Astrocyte of the cerebellum (primary cell): ENCODE results near the gene MAP1LC3A.

Experiments
- DNase-seq: peaks from one replicate; pipeline ENCODE4 v3.0.0-alpha.2; 2011; ENCODE audit warnings: low read depth
- H3K4me3 ChIP-seq: 2 replicates; pipeline ENCODE4 v1.5.1; 2011; ENCODE audit warnings: mild to moderate bottlenecking, low read depth, low read length, moderate library complexity
- CTCF ChIP-seq: IDR thresholded peaks from 2 replicates; pipeline ENCODE4 v1.5.1; 2012; ENCODE audit warnings: low read length, low read depth, moderate library complexity, mild to moderate bottlenecking; ENCODE audit errors: missing control alignments
- in situ Hi-C: cut with HindIII; loops from 2 replicates; pipeline ENCODE4 v1.10.0; 2017; ENCODE audit warnings: low sequenced_read_pairs

Gene MAP1LC3A

GRCh38 chr20:34529742-34530141 is 28.8 kb upstream of the MAP1LC3A start:
- H3K4me3 ChIP-seq: no peak overlapping the region
- no peak for DNase-seq
- in situ Hi-C loops: no loop called here
- no peak for TF ChIP-seq CTCF

GRCh38 chr20:34530342-34530741 is 28.2 kb upstream of the MAP1LC3A start:
- DNase-seq: no peak

GRCh38 chr20:34531608-34532265 is 26.8 kb upstream of the MAP1LC3A start:
- TF ChIP-seq CTCF: no peak
- DNase-seq: no peak
- no peak overlapping the region for H3K4me3 ChIP-seq
- in situ Hi-C loops: no loop called here

More at GRCh38 chr20:34530342-34530741, 28.2 kb upstream of the MAP1LC3A start:
- TF ChIP-seq CTCF: no peak
- in situ Hi-C loops: no loop called here
- no peak overlapping the region for H3K4me3 ChIP-seq

GRCh38 chr20:34532320-34532719 is 26.2 kb upstream of the MAP1LC3A start:
- no peak for TF ChIP-seq CTCF
- DNase-seq: no peak
- in situ Hi-C loops: no loop called here
- no peak overlapping the region for H3K4me3 ChIP-seq

GRCh38 chr20:34532756-34533155 is 25.8 kb upstream of the MAP1LC3A start:
- in situ Hi-C loops: no loop called here
- no peak for DNase-seq
- H3K4me3 ChIP-seq: no peak overlapping the region
- TF ChIP-seq CTCF: no peak

- in situ Hi-C loops: no loop called here
- no peak for TF ChIP-seq CTCF
- no peak for DNase-seq
- no peak overlapping the region for H3K4me3 ChIP-seq
These were observed 23.9 kb upstream of the MAP1LC3A start for GRCh38 chr20:34534391-34535165.
